ENCODE results near the gene ATN1. TPM values are rescaled to one million over a fixed set of nuclear protein-coding genes. Genes with fewer than 3 reads are reported as not detected.

ATN1 gene
- total and polyA plus RNA-seq, 9 of the 15 experiments (the other 6 are each of a cell fraction or from before 2014, with no cell fraction given), result 0.15 to 49.8 (median 2.7) TPM

- TF ChIP-seq ZHX1 (conservative IDR thresholded peaks at IDR 0.05; ENCODE audit: low read length), result no peak
- TF ChIP-seq CAMTA2 (CRISPR knock-in tag; conservative IDR thresholded peaks at IDR 0.05), result no peak
- no peak for TF ChIP-seq ZSCAN32 (CRISPR knock-in tag; IDR thresholded peaks at IDR 0.05)
- TF ChIP-seq THRAP3 (IDR thresholded peaks at IDR 0.05; ENCODE audit: borderline replicate concordance), result no peak
- TF ChIP-seq, protein P1, sequence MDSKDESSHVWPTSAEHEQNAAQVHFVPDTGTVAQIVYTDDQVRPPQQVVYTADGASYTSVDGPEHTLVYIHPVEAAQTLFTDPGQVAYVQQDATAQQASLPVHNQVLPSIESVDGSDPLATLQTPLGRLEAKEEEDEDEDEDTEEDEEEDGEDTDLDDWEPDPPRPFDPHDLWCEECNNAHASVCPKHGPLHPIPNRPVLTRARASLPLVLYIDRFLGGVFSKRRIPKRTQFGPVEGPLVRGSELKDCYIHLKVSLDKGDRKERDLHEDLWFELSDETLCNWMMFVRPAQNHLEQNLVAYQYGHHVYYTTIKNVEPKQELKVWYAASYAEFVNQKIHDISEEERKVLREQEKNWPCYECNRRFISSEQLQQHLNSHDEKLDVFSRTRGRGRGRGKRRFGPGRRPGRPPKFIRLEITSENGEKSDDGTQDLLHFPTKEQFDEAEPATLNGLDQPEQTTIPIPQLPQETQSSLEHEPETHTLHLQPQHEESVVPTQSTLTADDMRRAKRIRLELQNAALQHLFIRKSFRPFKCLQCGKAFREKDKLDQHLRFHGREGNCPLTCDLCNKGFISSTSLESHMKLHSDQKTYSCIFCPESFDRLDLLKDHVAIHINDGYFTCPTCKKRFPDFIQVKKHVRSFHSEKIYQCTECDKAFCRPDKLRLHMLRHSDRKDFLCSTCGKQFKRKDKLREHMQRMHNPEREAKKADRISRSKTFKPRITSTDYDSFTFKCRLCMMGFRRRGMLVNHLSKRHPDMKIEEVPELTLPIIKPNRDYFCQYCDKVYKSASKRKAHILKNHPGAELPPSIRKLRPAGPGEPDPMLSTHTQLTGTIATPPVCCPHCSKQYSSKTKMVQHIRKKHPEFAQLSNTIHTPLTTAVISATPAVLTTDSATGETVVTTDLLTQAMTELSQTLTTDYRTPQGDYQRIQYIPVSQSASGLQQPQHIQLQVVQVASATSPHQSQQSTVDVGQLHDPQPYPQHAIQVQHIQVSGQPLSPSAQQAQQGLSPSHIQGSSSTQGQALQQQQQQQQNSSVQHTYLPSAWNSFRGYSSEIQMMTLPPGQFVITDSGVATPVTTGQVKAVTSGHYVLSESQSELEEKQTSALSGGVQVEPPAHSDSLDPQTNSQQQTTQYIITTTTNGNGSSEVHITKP (IDR thresholded peaks at IDR 0.05; ENCODE audit: partially characterized antibody), result no peak
- no peak for TF ChIP-seq NCOA6 (IDR thresholded peaks at IDR 0.05)
- TF ChIP-seq ZNF644 (tag; IDR thresholded peaks at IDR 0.05; ENCODE audit: low read depth), result no peak
- TF ChIP-seq ZFP1 (CRISPR knock-in tag; IDR thresholded peaks at IDR 0.05), result no peak
- TF ChIP-seq, protein P2, sequence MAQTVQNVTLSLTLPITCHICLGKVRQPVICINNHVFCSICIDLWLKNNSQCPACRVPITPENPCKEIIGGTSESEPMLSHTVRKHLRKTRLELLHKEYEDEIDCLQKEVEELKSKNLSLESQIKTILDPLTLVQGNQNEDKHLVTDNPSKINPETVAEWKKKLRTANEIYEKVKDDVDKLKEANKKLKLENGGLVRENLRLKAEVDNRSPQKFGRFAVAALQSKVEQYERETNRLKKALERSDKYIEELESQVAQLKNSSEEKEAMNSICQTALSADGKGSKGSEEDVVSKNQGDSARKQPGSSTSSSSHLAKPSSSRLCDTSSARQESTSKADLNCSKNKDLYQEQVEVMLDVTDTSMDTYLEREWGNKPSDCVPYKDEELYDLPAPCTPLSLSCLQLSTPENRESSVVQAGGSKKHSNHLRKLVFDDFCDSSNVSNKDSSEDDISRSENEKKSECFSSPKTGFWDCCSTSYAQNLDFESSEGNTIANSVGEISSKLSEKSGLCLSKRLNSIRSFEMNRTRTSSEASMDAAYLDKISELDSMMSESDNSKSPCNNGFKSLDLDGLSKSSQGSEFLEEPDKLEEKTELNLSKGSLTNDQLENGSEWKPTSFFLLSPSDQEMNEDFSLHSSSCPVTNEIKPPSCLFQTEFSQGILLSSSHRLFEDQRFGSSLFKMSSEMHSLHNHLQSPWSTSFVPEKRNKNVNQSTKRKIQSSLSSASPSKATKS (CRISPR knock-in tag; IDR thresholded peaks at IDR 0.05), result no peak
- peak; percentile 74; the same call in 1 of the 2 replicates for TF ChIP-seq ZFX (CRISPR knock-in tag; IDR thresholded peaks at IDR 0.05)
- peak; percentile 73 for TF ChIP-seq GABPB1 (CRISPR knock-in tag; IDR thresholded peaks at IDR 0.05)
- 0 out of 2 replicates have a peak, but pooled peaks have one; percentile 68 for TF ChIP-seq POLR2AphosphoS2 (IDR thresholded peaks at IDR 0.05; ENCODE audit: low read length)
- TF ChIP-seq MYNN (IDR thresholded peaks at IDR 0.05), result no peak
- TF ChIP-seq MYNN (CRISPR knock-in tag; IDR thresholded peaks at IDR 0.05), result no peak
- TF ChIP-seq MAFF (IDR thresholded peaks at IDR 0.05; ENCODE audit: low read length), result peak; percentile 89
- TF ChIP-seq, protein P3, sequence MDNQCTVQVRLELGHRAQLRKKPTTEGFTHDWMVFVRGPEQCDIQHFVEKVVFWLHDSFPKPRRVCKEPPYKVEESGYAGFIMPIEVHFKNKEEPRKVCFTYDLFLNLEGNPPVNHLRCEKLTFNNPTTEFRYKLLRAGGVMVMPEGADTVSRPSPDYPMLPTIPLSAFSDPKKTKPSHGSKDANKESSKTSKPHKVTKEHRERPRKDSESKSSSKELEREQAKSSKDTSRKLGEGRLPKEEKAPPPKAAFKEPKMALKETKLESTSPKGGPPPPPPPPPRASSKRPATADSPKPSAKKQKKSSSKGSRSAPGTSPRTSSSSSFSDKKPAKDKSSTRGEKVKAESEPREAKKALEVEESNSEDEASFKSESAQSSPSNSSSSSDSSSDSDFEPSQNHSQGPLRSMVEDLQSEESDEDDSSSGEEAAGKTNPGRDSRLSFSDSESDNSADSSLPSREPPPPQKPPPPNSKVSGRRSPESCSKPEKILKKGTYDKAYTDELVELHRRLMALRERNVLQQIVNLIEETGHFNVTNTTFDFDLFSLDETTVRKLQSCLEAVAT (IDR thresholded peaks at IDR 0.05), result peak in 1 of 2 experiments; percentile 19; a peak in 1 of 4 replicates
- no peak for TF ChIP-seq ZNF239 (CRISPR knock-in tag; IDR thresholded peaks at IDR 0.05)
- TF ChIP-seq SMARCA5 (IDR thresholded peaks at IDR 0.05), result no peak
- TF ChIP-seq NCOA2 (IDR thresholded peaks at IDR 0.05; ENCODE audit: partially characterized antibody in 2 of 2), result no peak
- TF ChIP-seq KLF10 (CRISPR knock-in tag; IDR thresholded peaks at IDR 0.05), result no peak
Observed at GRCh38 chr12:6890789-6891645, 36.7 kb upstream of the ATN1 start (continued).

Data from K562 (cell line).